HepG2 (cell line): ENCODE measurements around the gene NOSIP. TPM values are rescaled to one million over a fixed set of nuclear protein-coding genes. Genes with fewer than 3 reads are reported as not detected.

Source experiments
- AKAP8 ChIP-seq: sonication (generic); formaldehyde crosslinking; IDR thresholded peaks from 2 replicates; pipeline ENCODE4 v1.5.1; 2020; ENCODE audit warnings: mild to moderate bottlenecking, missing genetic modification reagents
- DDIT3 ChIP-seq: sonication (generic); formaldehyde crosslinking; IDR thresholded peaks from 2 replicates; pipeline ENCODE4 v1.4.0; 2020; ENCODE audit warnings: mild to moderate bottlenecking, missing genetic modification reagents
- EED ChIP-seq: sonication (generic); formaldehyde crosslinking; IDR thresholded peaks from 2 replicates; pipeline ENCODE4 v1.5.0; 2020; ENCODE audit warnings: mild to moderate bottlenecking, missing genetic modification reagents
- ELF4 ChIP-seq: sonication (generic); formaldehyde crosslinking; IDR thresholded peaks from 2 replicates; pipeline ENCODE4 v1.5.0; 2020; ENCODE audit warnings: missing genetic modification reagents, mild to moderate bottlenecking, moderate library complexity, borderline replicate concordance
- ETV5 ChIP-seq: IDR thresholded peaks from 2 replicates; pipeline ENCODE4 v1.6.1; 2018; ENCODE audit warnings: missing biosample characterization, missing genetic modification reagents, inconsistent platforms, borderline replicate concordance
- HOXD1 ChIP-seq: sonication (generic); formaldehyde crosslinking; IDR thresholded peaks from 2 replicates; pipeline ENCODE4 v1.5.0; 2020; ENCODE audit warnings: missing genetic modification reagents
- KAT7 ChIP-seq: IDR thresholded peaks from 2 replicates; pipeline ENCODE4 v1.6.1; 2018; ENCODE audit warnings: borderline replicate concordance, missing compliant biosample characterization
- MEIS1 ChIP-seq: sonication (generic); formaldehyde crosslinking; IDR thresholded peaks from 2 replicates; pipeline ENCODE4 v1.9.0; 2021; ENCODE audit warnings: mild to moderate bottlenecking, missing genetic modification reagents, moderate library complexity, borderline replicate concordance
- SIX4 ChIP-seq: sonication (generic); formaldehyde crosslinking; IDR thresholded peaks from 2 replicates; pipeline ENCODE4 v1.4.0; 2020; ENCODE audit warnings: missing genetic modification reagents
- SP5 ChIP-seq: IDR thresholded peaks from 2 replicates; pipeline ENCODE4 v1.6.1; 2016; ENCODE audit warnings: low read depth, borderline replicate concordance
- TP53 ChIP-seq: sonication (generic); formaldehyde crosslinking; conservative IDR thresholded peaks from 2 replicates; pipeline ENCODE4 v1.4.0; 2020; ENCODE audit warnings: missing genetic modification reagents
- ZBTB21 ChIP-seq: sonication (generic); formaldehyde crosslinking; IDR thresholded peaks from 2 replicates; pipeline ENCODE4 v1.4.0; 2020; ENCODE audit warnings: missing genetic modification reagents
- ZMYM2 ChIP-seq: sonication (generic); formaldehyde crosslinking; IDR thresholded peaks from 2 replicates; pipeline ENCODE4 v1.8.0; 2022; ENCODE audit warnings: mild to moderate bottlenecking, missing genetic modification reagents
- ZNF33B ChIP-seq: sonication (generic); formaldehyde crosslinking; IDR thresholded peaks from 2 replicates; pipeline ENCODE4 v1.5.1; 2020; ENCODE audit warnings: mild to moderate bottlenecking, missing genetic modification reagents
- ZNF484 ChIP-seq: sonication (generic); formaldehyde crosslinking; IDR thresholded peaks from 2 replicates; pipeline ENCODE4 v1.5.1; 2020; ENCODE audit warnings: mild to moderate bottlenecking, low read depth, missing genetic modification reagents, borderline replicate concordance
- polyA plus RNA-seq, 8 experiments: library from polyadenylated mRNA; depleted of rRNA in 3 of 8; stranded (reverse) in 7 of 8; unstranded in 1 of 8; fragments of >200 nt; fragmentation: Illumina TruSeq in 4 of 8; extraction: Trizol in 4 of 8; gene quantifications; 2 replicates each; pipeline versions ENCODE4 v1.2.1 to v1.2.3, GENCODE V29; 2011 to 2016; ENCODE audit warnings: low read depth in 4 of 8, missing spikeins in 1 of 8, mixed read lengths in 1 of 8; ENCODE audit not compliant: insufficient read depth in 1 of 8
- total RNA-seq, 5 experiments: library from RNA; depleted of rRNA; stranded (reverse); fragments of >200 nt; fragmentation: Illumina TruSeq; extraction: Trizol; gene quantifications; 2 replicates each; pipeline ENCODE4 v1.2.3, GENCODE V29; 2016; ENCODE audit warnings: low read depth in 1 of 5
- TF ChIP-seq, protein P1 (sequence below): sonication (generic); formaldehyde crosslinking; IDR thresholded peaks from 2 replicates; pipeline ENCODE4 v1.4.0; 2020; ENCODE audit warnings: mild to moderate bottlenecking, missing genetic modification reagents
- TF ChIP-seq, protein P2 (sequence below): sonication (generic); formaldehyde crosslinking; IDR thresholded peaks from 2 replicates; pipeline ENCODE4 v1.4.0; 2020; ENCODE audit warnings: mild to moderate bottlenecking, missing genetic modification reagents
- TF ChIP-seq, protein P3 (sequence below): sonication (generic); formaldehyde crosslinking; IDR thresholded peaks from 2 replicates; pipeline ENCODE4 v1.9.0; 2021; ENCODE audit warnings: missing genetic modification reagents, mild to moderate bottlenecking, borderline replicate concordance
- TF ChIP-seq, protein P4 (sequence below): sonication (generic); formaldehyde crosslinking; IDR thresholded peaks from 2 replicates; pipeline ENCODE4 v1.4.0; 2020; ENCODE audit warnings: missing genetic modification reagents

The NOSIP gene
- total and polyA plus RNA-seq, 2 of the 13 experiments (the other 11 are each of a cell fraction or from before 2014, with no cell fraction given) = 54.3 to 78.0 TPM

- 0 out of 2 replicates have a peak, but pooled peaks have one; percentile 40 for TF ChIP-seq ZBTB21 (CRISPR knock-in tag)
- no peak for TF ChIP-seq ELF4 (CRISPR knock-in tag)
- peak; percentile 99 for TF ChIP-seq SP5 (CRISPR knock-in tag)
- no peak for TF ChIP-seq ZMYM2 (CRISPR knock-in tag)
- peak; percentile 90 for TF ChIP-seq ETV5 (CRISPR knock-in tag)
- TF ChIP-seq HOXD1 = no peak; the same call in 1 of the 2 replicates
- peak; percentile 59 for TF ChIP-seq SIX4 (CRISPR knock-in tag)
- TF ChIP-seq, protein P1, sequence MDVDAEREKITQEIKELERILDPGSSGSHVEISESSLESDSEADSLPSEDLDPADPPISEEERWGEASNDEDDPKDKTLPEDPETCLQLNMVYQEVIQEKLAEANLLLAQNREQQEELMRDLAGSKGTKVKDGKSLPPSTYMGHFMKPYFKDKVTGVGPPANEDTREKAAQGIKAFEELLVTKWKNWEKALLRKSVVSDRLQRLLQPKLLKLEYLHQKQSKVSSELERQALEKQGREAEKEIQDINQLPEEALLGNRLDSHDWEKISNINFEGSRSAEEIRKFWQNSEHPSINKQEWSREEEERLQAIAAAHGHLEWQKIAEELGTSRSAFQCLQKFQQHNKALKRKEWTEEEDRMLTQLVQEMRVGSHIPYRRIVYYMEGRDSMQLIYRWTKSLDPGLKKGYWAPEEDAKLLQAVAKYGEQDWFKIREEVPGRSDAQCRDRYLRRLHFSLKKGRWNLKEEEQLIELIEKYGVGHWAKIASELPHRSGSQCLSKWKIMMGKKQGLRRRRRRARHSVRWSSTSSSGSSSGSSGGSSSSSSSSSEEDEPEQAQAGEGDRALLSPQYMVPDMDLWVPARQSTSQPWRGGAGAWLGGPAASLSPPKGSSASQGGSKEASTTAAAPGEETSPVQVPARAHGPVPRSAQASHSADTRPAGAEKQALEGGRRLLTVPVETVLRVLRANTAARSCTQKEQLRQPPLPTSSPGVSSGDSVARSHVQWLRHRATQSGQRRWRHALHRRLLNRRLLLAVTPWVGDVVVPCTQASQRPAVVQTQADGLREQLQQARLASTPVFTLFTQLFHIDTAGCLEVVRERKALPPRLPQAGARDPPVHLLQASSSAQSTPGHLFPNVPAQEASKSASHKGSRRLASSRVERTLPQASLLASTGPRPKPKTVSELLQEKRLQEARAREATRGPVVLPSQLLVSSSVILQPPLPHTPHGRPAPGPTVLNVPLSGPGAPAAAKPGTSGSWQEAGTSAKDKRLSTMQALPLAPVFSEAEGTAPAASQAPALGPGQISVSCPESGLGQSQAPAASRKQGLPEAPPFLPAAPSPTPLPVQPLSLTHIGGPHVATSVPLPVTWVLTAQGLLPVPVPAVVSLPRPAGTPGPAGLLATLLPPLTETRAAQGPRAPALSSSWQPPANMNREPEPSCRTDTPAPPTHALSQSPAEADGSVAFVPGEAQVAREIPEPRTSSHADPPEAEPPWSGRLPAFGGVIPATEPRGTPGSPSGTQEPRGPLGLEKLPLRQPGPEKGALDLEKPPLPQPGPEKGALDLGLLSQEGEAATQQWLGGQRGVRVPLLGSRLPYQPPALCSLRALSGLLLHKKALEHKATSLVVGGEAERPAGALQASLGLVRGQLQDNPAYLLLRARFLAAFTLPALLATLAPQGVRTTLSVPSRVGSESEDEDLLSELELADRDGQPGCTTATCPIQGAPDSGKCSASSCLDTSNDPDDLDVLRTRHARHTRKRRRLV = peak; percentile 57; the same call in 1 of the 2 replicates
- TF ChIP-seq TP53 = peak; percentile 42; the same call in 1 of the 2 replicates
- TF ChIP-seq ZNF33B (CRISPR knock-in tag) = 0 out of 2 replicates have a peak, but pooled peaks have one; percentile 36
- no peak for TF ChIP-seq DDIT3 (CRISPR knock-in tag)
- TF ChIP-seq ZNF484 (CRISPR knock-in tag) = no peak
- TF ChIP-seq MEIS1 (CRISPR knock-in tag) = peak; percentile 62; the same call in 1 of the 2 replicates
- no peak for TF ChIP-seq EED (CRISPR knock-in tag)
- no peak for TF ChIP-seq KAT7
- TF ChIP-seq, protein P2, sequence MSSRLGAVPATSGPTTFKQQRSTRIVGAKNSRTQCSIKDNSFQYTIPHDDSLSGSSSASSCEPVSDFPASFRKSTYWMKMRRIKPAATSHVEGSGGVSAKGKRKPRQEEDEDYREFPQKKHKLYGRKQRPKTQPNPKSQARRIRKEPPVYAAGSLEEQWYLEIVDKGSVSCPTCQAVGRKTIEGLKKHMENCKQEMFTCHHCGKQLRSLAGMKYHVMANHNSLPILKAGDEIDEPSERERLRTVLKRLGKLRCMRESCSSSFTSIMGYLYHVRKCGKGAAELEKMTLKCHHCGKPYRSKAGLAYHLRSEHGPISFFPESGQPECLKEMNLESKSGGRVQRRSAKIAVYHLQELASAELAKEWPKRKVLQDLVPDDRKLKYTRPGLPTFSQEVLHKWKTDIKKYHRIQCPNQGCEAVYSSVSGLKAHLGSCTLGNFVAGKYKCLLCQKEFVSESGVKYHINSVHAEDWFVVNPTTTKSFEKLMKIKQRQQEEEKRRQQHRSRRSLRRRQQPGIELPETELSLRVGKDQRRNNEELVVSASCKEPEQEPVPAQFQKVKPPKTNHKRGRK (CRISPR knock-in tag) = peak; percentile 39; the same call in 1 of the 2 replicates
- TF ChIP-seq, protein P3, sequence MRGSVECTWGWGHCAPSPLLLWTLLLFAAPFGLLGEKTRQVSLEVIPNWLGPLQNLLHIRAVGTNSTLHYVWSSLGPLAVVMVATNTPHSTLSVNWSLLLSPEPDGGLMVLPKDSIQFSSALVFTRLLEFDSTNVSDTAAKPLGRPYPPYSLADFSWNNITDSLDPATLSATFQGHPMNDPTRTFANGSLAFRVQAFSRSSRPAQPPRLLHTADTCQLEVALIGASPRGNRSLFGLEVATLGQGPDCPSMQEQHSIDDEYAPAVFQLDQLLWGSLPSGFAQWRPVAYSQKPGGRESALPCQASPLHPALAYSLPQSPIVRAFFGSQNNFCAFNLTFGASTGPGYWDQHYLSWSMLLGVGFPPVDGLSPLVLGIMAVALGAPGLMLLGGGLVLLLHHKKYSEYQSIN = no peak
- TF ChIP-seq AKAP8 = no peak
- TF ChIP-seq, protein P4, sequence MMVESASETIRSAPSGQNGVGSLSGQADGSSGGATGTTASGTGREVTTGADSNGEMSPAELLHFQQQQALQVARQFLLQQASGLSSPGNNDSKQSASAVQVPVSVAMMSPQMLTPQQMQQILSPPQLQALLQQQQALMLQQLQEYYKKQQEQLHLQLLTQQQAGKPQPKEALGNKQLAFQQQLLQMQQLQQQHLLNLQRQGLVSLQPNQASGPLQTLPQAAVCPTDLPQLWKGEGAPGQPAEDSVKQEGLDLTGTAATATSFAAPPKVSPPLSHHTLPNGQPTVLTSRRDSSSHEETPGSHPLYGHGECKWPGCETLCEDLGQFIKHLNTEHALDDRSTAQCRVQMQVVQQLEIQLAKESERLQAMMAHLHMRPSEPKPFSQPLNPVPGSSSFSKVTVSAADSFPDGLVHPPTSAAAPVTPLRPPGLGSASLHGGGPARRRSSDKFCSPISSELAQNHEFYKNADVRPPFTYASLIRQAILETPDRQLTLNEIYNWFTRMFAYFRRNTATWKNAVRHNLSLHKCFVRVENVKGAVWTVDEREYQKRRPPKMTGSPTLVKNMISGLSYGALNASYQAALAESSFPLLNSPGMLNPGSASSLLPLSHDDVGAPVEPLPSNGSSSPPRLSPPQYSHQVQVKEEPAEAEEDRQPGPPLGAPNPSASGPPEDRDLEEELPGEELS (CRISPR knock-in tag) = 0 out of 2 replicates have a peak, but pooled peaks have one; percentile 47
These were observed at the start of gene NOSIP (continued) for GRCh38 chr19:49580264-49581006.
